ENCODE measurements around the gene BNIP5. TPM values are rescaled to one million over a fixed set of nuclear protein-coding genes. Genes with fewer than 3 reads are reported as not detected.

BNIP5 gene
- total RNA-seq, 1 donor from 2014 or later: not detected

GRCh38 chr6:36269834-36270705 lies 66.6 kb downstream of the BNIP5 start, which contains the start of gene PNPLA1:
PNPLA1 (plus strand) TSS chr6:36270060; CDS start chr6:36270460, 400 bp downstream.
- peak; percentile 16 for DNase-seq (ENCODE audit: low spot score)

GRCh38 chr6:36268478-36269275 lies 68.0 kb downstream of the BNIP5 start:
- TF ChIP-seq EZH2 (IDR thresholded peaks at IDR 0.05): no peak
- TF ChIP-seq, protein P1, sequence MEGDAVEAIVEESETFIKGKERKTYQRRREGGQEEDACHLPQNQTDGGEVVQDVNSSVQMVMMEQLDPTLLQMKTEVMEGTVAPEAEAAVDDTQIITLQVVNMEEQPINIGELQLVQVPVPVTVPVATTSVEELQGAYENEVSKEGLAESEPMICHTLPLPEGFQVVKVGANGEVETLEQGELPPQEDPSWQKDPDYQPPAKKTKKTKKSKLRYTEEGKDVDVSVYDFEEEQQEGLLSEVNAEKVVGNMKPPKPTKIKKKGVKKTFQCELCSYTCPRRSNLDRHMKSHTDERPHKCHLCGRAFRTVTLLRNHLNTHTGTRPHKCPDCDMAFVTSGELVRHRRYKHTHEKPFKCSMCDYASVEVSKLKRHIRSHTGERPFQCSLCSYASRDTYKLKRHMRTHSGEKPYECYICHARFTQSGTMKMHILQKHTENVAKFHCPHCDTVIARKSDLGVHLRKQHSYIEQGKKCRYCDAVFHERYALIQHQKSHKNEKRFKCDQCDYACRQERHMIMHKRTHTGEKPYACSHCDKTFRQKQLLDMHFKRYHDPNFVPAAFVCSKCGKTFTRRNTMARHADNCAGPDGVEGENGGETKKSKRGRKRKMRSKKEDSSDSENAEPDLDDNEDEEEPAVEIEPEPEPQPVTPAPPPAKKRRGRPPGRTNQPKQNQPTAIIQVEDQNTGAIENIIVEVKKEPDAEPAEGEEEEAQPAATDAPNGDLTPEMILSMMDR (IDR thresholded peaks at IDR 0.05): no peak
- no peak for TF ChIP-seq EZH2phosphoT487 (IDR thresholded peaks at IDR 0.05)
- Histone ChIP-seq H3K36me3 (no peaks in the 10 kb centered on the region), H3K79me2 (ENCODE audit: low read depth) (no peaks in the 10 kb centered on the region), H2AFZ (replicated peaks) (no peak overlapping the region), H3K4me1 (no peaks in the 10 kb centered on the region), H4K20me1 (ENCODE audit: low read depth) (no peaks in the 10 kb centered on the region), H3K27me3 (no peaks in the 10 kb centered on the region), H3K9ac (no peak overlapping the region), H3K4me3 (no peak overlapping the region), H3F3A (ENCODE audit: low read depth) (no peaks in the 10 kb centered on the region), H3K27ac (no peak overlapping the region), H3K4me2 (no peak overlapping the region), H3K9me3 (ENCODE audit: low read depth) (no peaks in the 10 kb centered on the region)
- Mint-ChIP-seq H3K9me3 (no peaks in the 10 kb centered on the region), H3K4me1 (peaks cover 4% of the 10 kb centered on the region), H3K36me3 (no peaks in the 10 kb centered on the region), H3K27me3 (ENCODE audit: insufficient read depth, low read depth) (peaks cover 14% of the 10 kb centered on the region), H3K27ac (peak overlapping the region; percentile 47), H3K4me3 (no peak overlapping the region)
- no peak for DNase-seq (ENCODE audit: low spot score)

More at GRCh38 chr6:36269834-36270705, 66.6 kb downstream of the BNIP5 start, which contains the start of gene PNPLA1:
- H3K36me3 Mint-ChIP-seq: no peaks in the 10 kb centered on the region
- Histone ChIP-seq H3K4me2 (no peak within 1 kb of the TSS), H3F3A (ENCODE audit: low read depth) (no peaks in the 10 kb centered on the region), H3K27me3 (no peaks in the 10 kb centered on the region), H3K9me3 (ENCODE audit: low read depth) (no peaks in the 10 kb centered on the region), H4K20me1 (ENCODE audit: low read depth) (no peaks in the 10 kb centered on the region), H3K27ac (no peak within 1 kb of the TSS), H2AFZ (replicated peaks) (no peak within 1 kb of the TSS), H3K4me1 (no peaks in the 10 kb centered on the region), H3K79me2 (ENCODE audit: low read depth) (no peaks in the 10 kb centered on the region), H3K9ac (no peak within 1 kb of the TSS), H3K36me3 (no peaks in the 10 kb centered on the region), H3K4me3 (no peak within 1 kb of the TSS)
- H3K9me3 Mint-ChIP-seq: no peaks in the 10 kb centered on the region
- peaks cover 14% of the 10 kb centered on the region for H3K27me3 Mint-ChIP-seq (ENCODE audit: insufficient read depth, low read depth)
- no peak for TF ChIP-seq EZH2 (IDR thresholded peaks at IDR 0.05)
- no peak for TF ChIP-seq EZH2phosphoT487 (IDR thresholded peaks at IDR 0.05)
- TF ChIP-seq, protein P1 (IDR thresholded peaks at IDR 0.05): no peak
- peaks cover 4% of the 10 kb centered on the region for H3K4me1 Mint-ChIP-seq
- H3K4me3 Mint-ChIP-seq: no peak within 1 kb of the TSS
- peak within 1 kb of the TSS; percentile 47 for H3K27ac Mint-ChIP-seq

DNA sequence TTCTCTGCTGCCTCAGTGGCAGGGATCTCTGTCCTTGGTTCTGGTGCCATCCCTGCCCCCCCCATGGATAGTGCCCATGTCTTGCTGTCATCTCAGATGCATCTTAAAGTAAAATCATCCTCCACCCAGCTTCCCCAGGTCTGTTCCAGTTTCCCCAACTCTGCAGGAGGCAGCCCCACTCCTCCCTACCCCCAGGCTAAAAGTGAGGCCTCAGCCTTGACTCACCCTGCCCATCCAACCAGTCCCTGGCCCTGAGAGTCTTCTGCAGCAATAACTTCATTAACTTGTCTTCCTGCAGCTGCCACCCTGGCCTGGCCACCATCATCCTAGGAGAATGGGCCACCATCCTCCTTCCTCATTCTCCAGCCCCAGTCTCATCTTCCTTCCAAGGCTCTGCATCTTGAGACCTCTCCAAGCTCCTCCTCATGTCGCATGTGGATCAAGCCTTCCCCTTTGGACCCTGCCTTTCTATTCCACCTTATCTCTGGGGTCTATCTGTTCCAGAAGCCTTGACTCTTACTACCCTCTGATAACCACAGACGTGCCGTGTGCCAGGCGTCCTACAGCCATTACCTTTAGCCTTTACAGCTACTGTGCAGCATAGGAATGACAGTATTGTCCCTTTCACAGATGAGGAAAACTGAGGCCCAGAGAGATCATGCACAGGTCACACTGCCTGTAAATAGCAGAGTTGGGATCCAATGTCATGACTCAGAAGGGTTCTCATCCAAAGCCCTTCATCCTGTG lies 68.8 kb downstream of the BNIP5 start:
- peaks cover 4% of the 10 kb centered on the region for H3K4me1 Mint-ChIP-seq
- H3K9me3 Mint-ChIP-seq: no peaks in the 10 kb centered on the region
- TF ChIP-seq, protein P1 (IDR thresholded peaks at IDR 0.05): no peak
- TF ChIP-seq EZH2 (IDR thresholded peaks at IDR 0.05) (no peak), EZH2phosphoT487 (IDR thresholded peaks at IDR 0.05) (no peak)
- no peak overlapping the region for H3K4me3 Mint-ChIP-seq
- no peaks in the 10 kb centered on the region for H3K4me1 ChIP-seq
- no peaks in the 10 kb centered on the region for H3K79me2 ChIP-seq (ENCODE audit: low read depth)
- no peaks in the 10 kb centered on the region for H4K20me1 ChIP-seq (ENCODE audit: low read depth)
- H3K27ac ChIP-seq: no peak overlapping the region
- no peak overlapping the region for H3K4me2 ChIP-seq
- no peak overlapping the region for H3K27ac Mint-ChIP-seq
- no peaks in the 10 kb centered on the region for H3K36me3 ChIP-seq
- no peaks in the 10 kb centered on the region for H3K27me3 ChIP-seq
- H3K9ac ChIP-seq: no peak overlapping the region
- H3K4me3 ChIP-seq: no peak overlapping the region
- peaks cover 14% of the 10 kb centered on the region for H3K27me3 Mint-ChIP-seq (ENCODE audit: insufficient read depth, low read depth)
- H3K36me3 Mint-ChIP-seq: no peaks in the 10 kb centered on the region
- DNase-seq (ENCODE audit: low spot score): no peak
- no peaks in the 10 kb centered on the region for H3K9me3 ChIP-seq (ENCODE audit: low read depth)
- H2AFZ ChIP-seq (replicated peaks): no peak overlapping the region
- no peaks in the 10 kb centered on the region for H3F3A ChIP-seq (ENCODE audit: low read depth)
